SU-DHL-6 (cell line): ENCODE measurements around the gene TBC1D1.

Source experiments
- H2AFZ ChIP-seq: fragments of 200-600 bp; sonication (generic); 2 replicates; pipeline ENCODE4 v1.6.1; 2014; ENCODE audit warnings: low read depth, mild to moderate bottlenecking, moderate library complexity, mixed read lengths, antibody characterized with exemption, low read length; ENCODE audit not compliant: severe bottlenecking
- H3F3A ChIP-seq: fragments of 200-600 bp; shearing (Covaris generic); 2 replicates; pipeline ENCODE4 v1.6.0; 2016; ENCODE audit warnings: antibody characterized with exemption, mild to moderate bottlenecking; ENCODE audit not compliant: insufficient read depth
- H3K27ac ChIP-seq: fragments of 200-600 bp; sonication (generic); 2 replicates; pipeline ENCODE4 v1.5.1; 2016; ENCODE audit warnings: low read depth, mild to moderate bottlenecking, low read length, moderate library complexity, mixed read lengths
- H3K27me3 ChIP-seq: fragments of 200-600 bp; sonication (generic), shearing (Covaris generic); 2 replicates; pipeline ENCODE4 v1.6.0; 2014; ENCODE audit warnings: mild to moderate bottlenecking, low read length
- H3K36me3 ChIP-seq: fragments of 200-600 bp; sonication (generic); 2 replicates; pipeline ENCODE4 v1.6.1; 2014; ENCODE audit warnings: mild to moderate bottlenecking, low read length, mixed read lengths
- H3K4me2 ChIP-seq: fragments of 300-600, 200-600 bp; shearing (Covaris generic), sonication (generic); 2 replicates; pipeline ENCODE4 v1.6.0; 2014; ENCODE audit warnings: low read length, low read depth, mild to moderate bottlenecking; ENCODE audit not compliant: poor library complexity, severe bottlenecking
- H3K4me3 ChIP-seq: fragments of 200-600 bp; sonication (generic); 2 replicates; pipeline ENCODE4 v1.5.1; 2014; ENCODE audit warnings: antibody characterized with exemption, low read length, mild to moderate bottlenecking, mixed read lengths; ENCODE audit not compliant: insufficient read depth, poor library complexity, severe bottlenecking
- H3K79me2 ChIP-seq: fragments of 200-600 bp; sonication (generic); 2 replicates; pipeline ENCODE4 v1.6.1; 2014; ENCODE audit warnings: mild to moderate bottlenecking, low read length, moderate library complexity; ENCODE audit not compliant: insufficient read depth
- H3K9ac ChIP-seq: fragments of 200-600 bp; sonication (generic); 2 replicates; pipeline ENCODE4 v1.7.0; 2014; ENCODE audit warnings: mild to moderate bottlenecking, low read length
- H3K9me2 ChIP-seq: fragments of 200-600 bp; sonication (generic); replicated peaks from 2 replicates; pipeline ENCODE4 v1.6.1; 2014; ENCODE audit warnings: low read length; ENCODE audit not compliant: insufficient read depth
- H3K9me3 ChIP-seq: fragments of 200-600 bp; sonication (generic); 2 replicates; pipeline ENCODE4 v1.6.1; 2014; ENCODE audit warnings: low read length, mixed read lengths; ENCODE audit not compliant: insufficient read depth
- H4K20me1 ChIP-seq: fragments of 200-600 bp; sonication (generic); 2 replicates; pipeline ENCODE4 v1.6.1; 2014; ENCODE audit warnings: low read depth, mild to moderate bottlenecking, antibody characterized with exemption, low read length, moderate library complexity, mixed read lengths
- CTCF ChIP-seq: fragments of 200-600 bp; sonication (generic); IDR thresholded peaks from one replicate; pipeline ENCODE4 v1.5.1; 2017; ENCODE audit warnings: antibody characterized with exemption, mild to moderate bottlenecking, low read length, moderate library complexity; ENCODE audit not compliant: insufficient read depth, poor library complexity, severe bottlenecking
- EZH2phosphoT487 ChIP-seq: fragments of 200-600 bp; sonication (generic), shearing (Covaris generic); conservative IDR thresholded peaks from 2 replicates; pipeline ENCODE4 v1.6.1; 2018; ENCODE audit warnings: mild to moderate bottlenecking, antibody characterized with exemption, low read length, moderate library complexity, mixed read lengths

Gene TBC1D1

GRCh38 chr4:37858872-37859271, 32.0 kb upstream of the TBC1D1 start:
- no peaks in the 10 kb centered on the region for H3K9me3 ChIP-seq
- no peak overlapping the region for H2AFZ ChIP-seq
- H3K36me3 ChIP-seq = peaks cover 23% of the 10 kb centered on the region; the same call in 1 of the 2 replicates
- no peak overlapping the region for H3K4me3 ChIP-seq
- H3K9ac ChIP-seq = no peak overlapping the region
- no peak overlapping the region for H3K27ac ChIP-seq
- H3K9me2 ChIP-seq = no peaks in the 10 kb centered on the region
- no peak overlapping the region for H3K4me2 ChIP-seq
- H3F3A ChIP-seq = no peaks in the 10 kb centered on the region
- TF ChIP-seq CTCF (no peak), EZH2phosphoT487 (no peak)
- H4K20me1 ChIP-seq = no peaks in the 10 kb centered on the region
- H3K27me3 ChIP-seq = no peaks in the 10 kb centered on the region
- H3K79me2 ChIP-seq = no peaks in the 10 kb centered on the region

DNA sequence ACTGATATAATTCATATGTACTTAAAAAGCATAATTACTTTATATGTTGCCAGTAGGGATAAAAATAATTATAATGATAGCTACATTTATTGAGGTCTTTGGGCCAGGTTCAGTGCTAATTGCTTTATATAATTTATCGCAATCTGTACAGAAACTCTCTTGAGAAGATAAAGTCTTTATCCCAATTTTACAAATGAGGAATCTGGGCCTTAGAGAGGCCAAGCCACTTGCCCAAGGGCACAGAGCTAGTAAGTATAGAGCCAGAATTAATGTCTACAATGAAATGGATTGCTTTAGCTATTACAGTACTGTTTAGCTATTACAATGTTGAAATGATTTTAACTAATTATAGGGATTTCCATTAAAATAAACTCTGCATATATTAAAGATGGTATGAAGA, 30.6 kb upstream of the TBC1D1 start:
- Histone ChIP-seq H2AFZ (no peak overlapping the region), H3K36me3 (peaks cover 21% of the 10 kb centered on the region; the same call in 1 of the 2 replicates), H3K79me2 (no peaks in the 10 kb centered on the region), H3K27ac (no peak overlapping the region), H4K20me1 (no peaks in the 10 kb centered on the region), H3K9me3 (no peaks in the 10 kb centered on the region), H3K4me3 (no peak overlapping the region), H3K9ac (no peak overlapping the region), H3K27me3 (no peaks in the 10 kb centered on the region), H3K4me2 (no peak overlapping the region), H3K9me2 (no peaks in the 10 kb centered on the region), H3F3A (no peaks in the 10 kb centered on the region)
- TF ChIP-seq EZH2phosphoT487 (no peak), CTCF (no peak)

GRCh38 chr4:37862961-37863360, 27.9 kb upstream of the TBC1D1 start:
- no peak for TF ChIP-seq EZH2phosphoT487
- no peak for TF ChIP-seq CTCF

DNA sequence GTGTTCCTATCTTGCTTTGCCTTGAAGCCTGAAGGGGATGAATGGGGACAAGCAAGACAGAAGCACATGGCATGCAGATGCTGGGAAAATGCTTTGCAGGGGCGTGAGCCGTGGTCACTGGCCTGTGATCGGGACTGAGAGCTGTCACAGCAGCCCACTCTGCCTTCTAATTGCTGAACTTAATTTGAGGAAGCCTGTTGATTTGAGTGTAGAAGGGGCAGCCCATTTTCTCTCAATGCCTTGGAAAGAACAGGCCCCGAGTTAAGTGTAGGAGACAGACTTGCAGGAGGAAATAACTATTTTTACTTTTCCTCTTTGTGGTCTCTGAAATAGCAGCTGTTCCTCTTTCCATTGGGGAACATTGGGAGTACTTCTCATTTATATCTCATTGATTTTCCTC, 26.1 kb upstream of the TBC1D1 start:
- Histone ChIP-seq H3K27me3 (no peaks in the 10 kb centered on the region), H3K79me2 (no peaks in the 10 kb centered on the region), H3K36me3 (peaks cover 10% of the 10 kb centered on the region; the same call in 1 of the 2 replicates), H3K9me3 (no peaks in the 10 kb centered on the region), H3K4me2 (no peak overlapping the region), H3K4me3 (no peak overlapping the region), H2AFZ (no peak overlapping the region), H3K9ac (no peak overlapping the region), H3F3A (no peaks in the 10 kb centered on the region), H3K27ac (no peak overlapping the region), H4K20me1 (no peaks in the 10 kb centered on the region), H3K9me2 (no peaks in the 10 kb centered on the region)
- TF ChIP-seq EZH2phosphoT487 (no peak), CTCF (no peak)

More at GRCh38 chr4:37862961-37863360, 27.9 kb upstream of the TBC1D1 start:
- Histone ChIP-seq H3F3A (no peaks in the 10 kb centered on the region), H3K4me2 (no peak overlapping the region), H3K9ac (no peak overlapping the region), H2AFZ (no peak overlapping the region), H3K4me3 (no peak overlapping the region), H3K9me2 (no peaks in the 10 kb centered on the region), H3K27ac (no peak overlapping the region), H3K9me3 (no peaks in the 10 kb centered on the region), H3K36me3 (peaks cover 15% of the 10 kb centered on the region; the same call in 1 of the 2 replicates), H3K79me2 (no peaks in the 10 kb centered on the region), H4K20me1 (no peaks in the 10 kb centered on the region), H3K27me3 (no peaks in the 10 kb centered on the region)
